ENCODE data around the gene OPN4. TPM values are rescaled to one million over a fixed set of nuclear protein-coding genes. Genes with fewer than 3 reads are reported as not detected.
A peak's percentile ranks its signal among the peaks of the same experiment; 100 is the strongest.

OPN4 gene
- total RNA-seq, 1 experiment from 2014 or later, result not detected

- H4K20me1 ChIP-seq (ENCODE audit: low read length), result no peaks in the 10 kb centered on the region
- intact Hi-C loops (cut with micrococcal nuclease), result no loop called here
- ATAC-seq (no peak; the same call in 1 of the 2 replicates), DNase-seq (peak; percentile 32)
- ChIA-PET POLR2A (ENCODE audit: unreplicated experiment) (no interaction called here), CTCF (no interaction called here)
- no peaks in the 10 kb centered on the region for H3K27me3 ChIP-seq (ENCODE audit: low read length)
- H3K9ac ChIP-seq (ENCODE audit: low read length), result no peak overlapping the region
- H3F3A ChIP-seq (ENCODE audit: low read length, unreplicated experiment), result no peaks in the 10 kb centered on the region
- H3K79me2 ChIP-seq (ENCODE audit: low read length), result no peaks in the 10 kb centered on the region
- no peaks in the 10 kb centered on the region for H3K9me2 ChIP-seq (replicated peaks; ENCODE audit: low read length)
- no TSS peak for BruUV-seq (replicated peaks)
- H3K4me1 ChIP-seq (ENCODE audit: insufficient read depth, low read length), result peaks cover 52% of the 10 kb centered on the region
- no peaks in the 10 kb centered on the region for H3K36me3 ChIP-seq (ENCODE audit: low read depth, low read length)
- TF ChIP-seq EZH2 (IDR thresholded peaks at IDR 0.05; ENCODE audit: low read length, unreplicated experiment) (no peak), CTCF (conservative IDR thresholded peaks at IDR 0.05; ENCODE audit: low read depth, low read length) (no peak)
- peak overlapping the region; percentile 28; the same call in 1 of the 2 replicates for H3K4me2 ChIP-seq (ENCODE audit: low read length)
- H3K9me3 ChIP-seq (ENCODE audit: low read length), result no peaks in the 10 kb centered on the region
- H3K27ac ChIP-seq (ENCODE audit: low read length), result no peak overlapping the region
- peak overlapping the region; percentile 22; the same call in 1 of the 2 replicates for H2AFZ ChIP-seq (ENCODE audit: low read length)
- no peak overlapping the region for H3K4me3 ChIP-seq (ENCODE audit: low read length)
Measured at GRCh38 chr10:86671419-86671818, 17.1 kb downstream of the OPN4 start.

DNA sequence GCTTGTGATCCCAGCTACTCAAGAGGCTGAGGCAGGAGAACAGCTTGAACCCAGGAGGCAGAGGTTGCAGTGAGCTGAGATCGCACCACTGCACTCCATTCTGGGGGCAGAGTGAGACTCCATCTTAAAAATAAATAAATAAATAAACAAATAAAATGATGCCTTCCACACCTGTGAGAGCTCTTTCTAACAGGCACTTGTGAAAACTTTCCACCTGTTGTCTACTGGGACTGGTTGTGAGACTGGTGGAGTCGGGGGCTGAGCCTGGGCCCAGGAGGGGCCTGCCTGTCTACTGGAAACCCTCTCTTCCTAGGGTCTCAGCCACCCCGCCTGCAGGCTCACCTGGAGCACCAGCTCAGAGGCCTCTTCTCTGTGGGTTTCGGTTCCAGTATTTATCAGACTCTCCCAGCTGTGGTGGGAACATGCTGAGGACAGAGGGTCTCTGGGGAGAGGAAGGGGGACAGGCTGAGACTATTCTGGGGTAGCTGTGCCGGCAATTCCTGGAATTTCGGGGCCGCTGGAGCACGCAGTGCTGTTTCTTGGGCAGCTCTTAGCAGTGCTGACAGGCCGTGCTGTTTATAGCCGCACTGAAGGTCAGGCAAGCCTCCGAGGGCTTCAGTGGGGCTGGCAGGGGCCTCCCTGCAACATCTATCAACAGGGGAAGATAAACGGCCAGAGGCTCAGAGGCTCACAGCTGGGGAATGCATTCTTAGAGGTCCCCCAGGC is 17.8 kb downstream of the OPN4 start:
- no peak for TF ChIP-seq EZH2phosphoT487 (IDR thresholded peaks at IDR 0.05; ENCODE audit: borderline replicate concordance, low read length)
- TF ChIP-seq CTCF (conservative IDR thresholded peaks at IDR 0.05; ENCODE audit: low read depth, low read length), result no peak
- no peak for TF ChIP-seq EZH2 (IDR thresholded peaks at IDR 0.05; ENCODE audit: low read length, unreplicated experiment)
- no peak for DNase-seq
- Histone ChIP-seq H3K4me1 (ENCODE audit: insufficient read depth, low read length) (peaks cover 46% of the 10 kb centered on the region), H3K9me3 (ENCODE audit: low read length) (no peaks in the 10 kb centered on the region), H3K4me3 (ENCODE audit: low read length) (no peak overlapping the region), H3K79me2 (ENCODE audit: low read length) (no peaks in the 10 kb centered on the region), H2AFZ (ENCODE audit: low read length) (no peak overlapping the region), H3K27me3 (ENCODE audit: low read length) (no peaks in the 10 kb centered on the region), H3F3A (ENCODE audit: low read length, unreplicated experiment) (no peaks in the 10 kb centered on the region), H3K9me2 (replicated peaks; ENCODE audit: low read length) (no peaks in the 10 kb centered on the region), H3K9ac (ENCODE audit: low read length) (no peak overlapping the region), H3K4me2 (ENCODE audit: low read length) (no peak overlapping the region), H3K36me3 (ENCODE audit: low read depth, low read length) (no peaks in the 10 kb centered on the region), H4K20me1 (ENCODE audit: low read length) (no peaks in the 10 kb centered on the region), H3K27ac (ENCODE audit: low read length) (no peak overlapping the region)
- no peak for ATAC-seq
- CTCF ChIA-PET, result no interaction called here
- no TSS peak for BruUV-seq (replicated peaks)
- POLR2A ChIA-PET (ENCODE audit: unreplicated experiment), result no interaction called here
- intact Hi-C loops (cut with micrococcal nuclease), result no loop called here

GRCh38 chr10:86673216-86673826 is 19.0 kb downstream of the OPN4 start:
- no peaks in the 10 kb centered on the region for H3K9me3 ChIP-seq (ENCODE audit: low read length)
- no peaks in the 10 kb centered on the region for H3K36me3 ChIP-seq (ENCODE audit: low read depth, low read length)
- no peaks in the 10 kb centered on the region for H3K79me2 ChIP-seq (ENCODE audit: low read length)
- peaks cover 34% of the 10 kb centered on the region for H3K4me1 ChIP-seq (ENCODE audit: insufficient read depth, low read length)
- H3K27ac ChIP-seq (ENCODE audit: low read length), result no peak overlapping the region
- H3K9me2 ChIP-seq (replicated peaks; ENCODE audit: low read length), result no peaks in the 10 kb centered on the region
- no peak for ATAC-seq
- H3K27me3 ChIP-seq (ENCODE audit: low read length), result no peaks in the 10 kb centered on the region
- no peak for TF ChIP-seq EZH2 (IDR thresholded peaks at IDR 0.05; ENCODE audit: low read length, unreplicated experiment)
- ChIA-PET CTCF (no interaction called here), POLR2A (ENCODE audit: unreplicated experiment) (no interaction called here)
- intact Hi-C loops (cut with micrococcal nuclease), result no loop called here
- DNase-seq, result no peak
- no peak overlapping the region for H2AFZ ChIP-seq (ENCODE audit: low read length)
- H3F3A ChIP-seq (ENCODE audit: low read length, unreplicated experiment), result no peaks in the 10 kb centered on the region
- no peaks in the 10 kb centered on the region for H4K20me1 ChIP-seq (ENCODE audit: low read length)
- no peak overlapping the region for H3K4me2 ChIP-seq (ENCODE audit: low read length)
- H3K9ac ChIP-seq (ENCODE audit: low read length), result no peak overlapping the region
- BruUV-seq (replicated peaks), result no TSS peak
- H3K4me3 ChIP-seq (ENCODE audit: low read length), result no peak overlapping the region

Data from PC-3 (cell line).